Peyer's patch (tissue), 4 donors: Measurements from ENCODE around the gene USP22. TPM values are rescaled to one million over a fixed set of nuclear protein-coding genes. Genes with fewer than 3 reads are reported as not detected.
"Not testable (repeated sequence)": the region's sequence is repeated elsewhere in the genome, so short reads cannot be mapped to it uniquely, and the experiment has no call there.

Experiments
- DNase-seq, 3 donors: peaks; one replicate each; pipeline ENCODE4 v3.0.0-alpha.2; 2017 to 2019
- H3K27ac ChIP-seq, 4 donors: fragments of 200-600 bp; sonication (generic); one replicate each; pipeline ENCODE4 v1.5.1; 2016 to 2019
- H3K27me3 ChIP-seq, 2 donors: fragments of 200-600 bp; sonication (generic); one replicate each; pipeline ENCODE4 v1.5.1; 2019
- H3K36me3 ChIP-seq, 3 donors: fragments of 200-600 bp; sonication (generic); one replicate each; pipeline ENCODE4 v1.5.1; 2016 to 2019
- H3K4me1 ChIP-seq, 4 donors: fragments of 200-600 bp; sonication (generic); one replicate each; pipeline ENCODE4 v1.5.1; 2016 to 2019
- H3K4me3 ChIP-seq, 4 donors: fragments of 200-600 bp; sonication (generic); 1 replicate in 3 of 4; 2 replicates in 1 of 4; pipeline ENCODE4 v1.5.1; 2016 to 2019; ENCODE audit warnings: mild to moderate bottlenecking in 1 of 4
- H3K9me3 ChIP-seq, 4 donors: fragments of 200-600 bp; sonication (generic); one replicate each; pipeline ENCODE4 v1.5.1; 2016 to 2019; ENCODE audit warnings: mild to moderate bottlenecking in 1 of 4
- POLR2A ChIP-seq, 2 donors: fragments of 450-650 bp; IDR thresholded peaks; one replicate each; pipeline ENCODE4 v1.5.1; 2017; ENCODE audit warnings: antibody characterized with exemption in 2 of 2, mild to moderate bottlenecking in 2 of 2, moderate library complexity in 2 of 2
- total RNA-seq, 4 donors: library from RNA; depleted of rRNA; stranded (reverse); fragments of >200 nt; gene quantifications; one replicate each; pipeline ENCODE4 v1.1.0, GENCODE V29; 2016
- TF ChIP-seq, protein P1 (sequence below), 6 experiments: fragments of 450-650 bp in 4 of 6; fragments of 200-600 bp in 2 of 6; sonication (generic) in 1 of 6; IDR thresholded peaks; one replicate each; pipeline ENCODE4 v1.5.1; 2017 to 2019; ENCODE audit warnings: antibody characterized with exemption in 6 of 6, mild to moderate bottlenecking in 3 of 6, moderate library complexity in 1 of 6

USP22 gene
- total RNA-seq, 4 donors from 2014 or later, result 125 to 229 (median 146) TPM

DNA sequence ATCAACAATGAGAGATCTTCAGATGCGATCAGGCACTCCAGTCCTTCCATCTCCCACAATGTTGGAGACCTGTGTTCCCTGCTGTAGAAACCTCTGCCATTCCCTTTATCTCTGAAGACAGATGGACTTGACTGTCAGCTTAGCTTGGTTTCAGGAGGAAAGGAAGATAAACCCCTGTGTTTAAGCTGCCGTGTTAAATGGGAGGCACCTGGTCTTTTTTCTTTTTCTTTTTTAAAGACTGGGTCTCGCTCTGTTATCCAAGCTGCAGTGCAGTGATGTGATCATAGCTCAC, 63.1 kb downstream of the USP22 start:
- no peak for TF ChIP-seq POLR2A (IDR thresholded peaks at IDR 0.05)
- TF ChIP-seq, protein P1, sequence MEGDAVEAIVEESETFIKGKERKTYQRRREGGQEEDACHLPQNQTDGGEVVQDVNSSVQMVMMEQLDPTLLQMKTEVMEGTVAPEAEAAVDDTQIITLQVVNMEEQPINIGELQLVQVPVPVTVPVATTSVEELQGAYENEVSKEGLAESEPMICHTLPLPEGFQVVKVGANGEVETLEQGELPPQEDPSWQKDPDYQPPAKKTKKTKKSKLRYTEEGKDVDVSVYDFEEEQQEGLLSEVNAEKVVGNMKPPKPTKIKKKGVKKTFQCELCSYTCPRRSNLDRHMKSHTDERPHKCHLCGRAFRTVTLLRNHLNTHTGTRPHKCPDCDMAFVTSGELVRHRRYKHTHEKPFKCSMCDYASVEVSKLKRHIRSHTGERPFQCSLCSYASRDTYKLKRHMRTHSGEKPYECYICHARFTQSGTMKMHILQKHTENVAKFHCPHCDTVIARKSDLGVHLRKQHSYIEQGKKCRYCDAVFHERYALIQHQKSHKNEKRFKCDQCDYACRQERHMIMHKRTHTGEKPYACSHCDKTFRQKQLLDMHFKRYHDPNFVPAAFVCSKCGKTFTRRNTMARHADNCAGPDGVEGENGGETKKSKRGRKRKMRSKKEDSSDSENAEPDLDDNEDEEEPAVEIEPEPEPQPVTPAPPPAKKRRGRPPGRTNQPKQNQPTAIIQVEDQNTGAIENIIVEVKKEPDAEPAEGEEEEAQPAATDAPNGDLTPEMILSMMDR (IDR thresholded peaks at IDR 0.05), result no peak
- H3K36me3 ChIP-seq, result no peaks in the 10 kb centered on the region

DNA sequence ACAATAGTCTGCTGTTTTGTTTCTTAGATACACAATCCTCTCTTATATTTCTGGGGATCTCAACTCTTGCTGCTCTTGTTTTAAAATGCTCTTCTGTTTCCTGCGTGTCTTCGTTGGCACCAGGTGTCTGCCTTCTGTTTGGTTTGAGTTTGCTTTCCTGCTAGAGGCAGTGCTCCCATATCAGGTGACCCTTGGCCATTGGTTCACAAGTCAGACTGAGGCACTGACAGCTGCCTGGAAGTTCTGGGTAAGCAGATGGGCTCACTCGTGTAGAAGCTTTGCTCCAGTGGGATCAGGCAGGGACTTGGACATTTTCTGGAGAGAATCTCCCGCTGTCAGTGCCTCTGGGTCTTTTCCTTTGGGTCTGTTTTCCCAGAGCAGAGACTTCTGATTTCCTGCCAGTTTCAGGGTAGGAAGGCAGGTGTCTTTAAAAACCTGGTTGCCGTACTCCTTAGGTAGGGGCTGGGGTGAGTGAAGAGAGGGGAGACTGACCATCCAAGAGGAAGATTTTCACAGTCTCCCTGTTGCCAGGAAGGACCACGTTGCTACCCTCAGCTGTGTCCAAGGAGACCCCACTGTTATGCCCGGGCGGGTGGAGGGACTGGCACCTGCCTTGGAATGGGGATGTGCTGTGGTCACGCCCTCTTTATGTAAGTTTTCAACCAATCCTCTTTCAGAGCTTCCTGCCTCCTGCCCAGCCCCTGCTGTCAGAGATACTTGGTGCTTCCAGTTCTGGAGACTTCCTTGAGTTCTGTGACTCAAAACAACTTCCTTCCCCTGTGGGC, 63.6 kb downstream of the USP22 start:
- not testable (repeated sequence) for H3K4me1 ChIP-seq, H3K9me3 ChIP-seq, DNase-seq, H3K4me3 ChIP-seq, H3K27me3 ChIP-seq, H3K36me3 ChIP-seq, H3K27ac ChIP-seq

More for the DNA sequence above, 63.1 kb downstream of the USP22 start:
- no peaks in the 10 kb centered on the region for H3K4me1 ChIP-seq
- H3K4me3 ChIP-seq, result no peak overlapping the region
- DNase-seq, result no peak
- no peak overlapping the region for H3K27ac ChIP-seq
- no peaks in the 10 kb centered on the region for H3K9me3 ChIP-seq
- no peaks in the 10 kb centered on the region for H3K27me3 ChIP-seq

DNA sequence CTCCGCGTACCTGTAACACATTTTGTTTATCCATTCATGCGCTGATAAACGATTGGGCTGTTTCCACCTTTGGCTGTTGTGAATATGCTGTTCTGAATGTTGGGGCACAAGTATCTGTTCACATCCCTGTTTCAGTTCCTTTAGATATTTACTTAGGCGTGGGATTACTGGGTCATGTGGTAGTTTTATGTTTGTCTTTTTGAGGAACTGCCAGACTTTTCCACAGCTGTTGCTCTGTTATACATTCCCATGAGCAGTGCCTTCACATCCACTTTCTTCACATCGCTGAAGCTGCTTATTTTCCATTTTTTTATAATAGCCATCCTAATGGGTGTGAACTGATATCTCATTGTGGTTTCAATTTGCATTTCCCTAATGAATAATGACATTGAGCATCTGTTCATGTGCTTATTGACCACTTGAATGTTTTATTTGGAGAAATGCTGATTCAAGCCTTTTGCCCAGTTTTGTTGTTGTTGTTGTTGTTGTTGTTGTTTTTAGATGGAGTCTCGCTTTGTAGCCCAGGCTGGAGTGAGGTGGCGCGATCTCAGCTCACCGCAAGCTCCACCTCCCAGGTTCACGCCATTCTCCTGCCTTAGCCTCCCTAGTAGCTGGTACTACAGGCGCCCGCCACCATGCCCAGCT, 65.1 kb downstream of the USP22 start:
- H3K27ac ChIP-seq, H3K4me1 ChIP-seq, H3K27me3 ChIP-seq, H3K4me3 ChIP-seq, DNase-seq, H3K36me3 ChIP-seq, H3K9me3 ChIP-seq: not testable (repeated sequence)

DNA sequence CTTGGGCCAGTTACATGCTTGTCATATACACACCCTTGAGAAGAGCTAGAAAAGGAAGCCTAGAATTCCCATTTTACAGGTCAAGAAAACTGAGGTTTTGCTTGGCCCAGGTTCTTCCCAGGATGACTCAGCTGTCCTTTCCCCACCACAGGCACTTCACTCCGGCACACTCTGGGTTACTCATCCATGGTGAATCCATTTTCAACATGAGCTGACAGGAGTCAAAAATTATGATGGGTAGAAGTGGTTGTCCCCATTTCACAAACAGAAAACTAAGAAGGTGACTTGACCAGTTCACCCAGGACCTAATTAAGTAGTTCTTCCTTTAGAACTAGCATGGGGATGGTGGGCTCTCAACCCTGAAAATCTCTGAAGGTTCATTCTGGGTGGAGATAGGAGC, 67.2 kb downstream of the USP22 start:
- no peak for DNase-seq
- no peak overlapping the region for H3K27ac ChIP-seq
- H3K4me3 ChIP-seq, result no peak overlapping the region
- TF ChIP-seq, protein P1 (IDR thresholded peaks at IDR 0.05), result no peak
- no peak for TF ChIP-seq POLR2A (IDR thresholded peaks at IDR 0.05)
- H3K4me1 ChIP-seq, result no peaks in the 10 kb centered on the region
- no peaks in the 10 kb centered on the region for H3K36me3 ChIP-seq
- H3K9me3 ChIP-seq, result no peaks in the 10 kb centered on the region
- H3K27me3 ChIP-seq, result no peaks in the 10 kb centered on the region

DNA sequence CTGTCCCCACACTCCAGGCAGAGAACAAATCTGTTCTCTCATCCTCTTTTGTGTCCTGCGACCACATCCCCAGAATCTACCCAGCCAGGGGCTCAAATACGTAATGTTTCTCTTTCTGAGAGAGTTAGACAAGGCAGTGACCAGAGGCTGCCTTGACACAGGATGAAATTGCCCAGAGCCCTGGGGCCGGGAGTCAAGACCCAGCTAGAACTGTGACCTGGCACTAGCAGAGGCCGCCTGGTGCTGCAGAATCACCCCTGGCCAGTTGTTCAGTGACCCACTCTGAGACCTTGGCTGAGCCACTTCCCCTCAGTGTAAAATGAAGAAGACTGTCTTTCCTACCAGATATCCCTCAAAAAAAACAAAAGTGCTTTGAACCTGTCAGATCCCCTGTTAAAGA, 72.5 kb downstream of the USP22 start:
- no peaks in the 10 kb centered on the region for H3K9me3 ChIP-seq
- H3K27me3 ChIP-seq, result no peaks in the 10 kb centered on the region
- H3K27ac ChIP-seq, result no peak overlapping the region
- H3K4me3 ChIP-seq, result no peak overlapping the region
- no peaks in the 10 kb centered on the region for H3K36me3 ChIP-seq
- no peak for TF ChIP-seq POLR2A (IDR thresholded peaks at IDR 0.05)
- TF ChIP-seq, protein P1 (IDR thresholded peaks at IDR 0.05), result no peak
- DNase-seq, result no peak
- no peaks in the 10 kb centered on the region for H3K4me1 ChIP-seq

DNA sequence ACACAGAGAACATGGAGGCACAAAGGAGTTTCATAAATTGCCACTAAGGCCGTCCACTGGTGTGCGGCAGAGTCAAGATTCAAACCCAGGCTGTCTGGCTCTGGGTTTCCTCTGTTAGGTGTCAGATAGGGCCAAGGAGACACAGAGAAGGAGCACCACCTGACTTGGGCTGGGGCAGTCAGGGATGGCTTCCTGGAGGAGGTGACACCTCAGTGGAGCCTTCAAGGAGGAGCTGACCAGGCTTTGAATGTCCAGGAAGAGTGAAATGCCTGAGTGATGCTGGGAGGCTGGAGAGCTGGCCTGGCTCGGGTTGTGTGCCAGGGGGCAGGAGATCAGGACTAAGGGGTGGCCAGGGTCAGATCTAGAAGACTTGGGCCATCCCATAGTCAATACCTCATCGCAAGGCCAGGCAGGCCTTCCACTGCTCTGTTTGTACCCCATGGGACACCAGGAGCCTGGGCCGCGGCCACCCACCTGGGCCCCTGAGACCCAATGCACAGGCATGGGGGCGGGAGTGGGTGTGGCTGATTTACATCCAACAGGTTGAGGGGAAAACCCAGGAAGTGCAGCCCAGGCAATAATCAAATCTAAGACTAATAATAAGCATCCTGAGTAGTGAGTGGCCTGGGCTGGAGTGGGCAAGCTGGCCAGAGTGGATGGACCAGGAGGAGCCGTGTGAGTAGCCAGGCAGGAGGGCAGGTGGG, 73.7 kb downstream of the USP22 start:
- no peaks in the 10 kb centered on the region for H3K4me1 ChIP-seq
- no peaks in the 10 kb centered on the region for H3K27me3 ChIP-seq
- no peaks in the 10 kb centered on the region for H3K9me3 ChIP-seq
- peak in 2 of 3 donors; percentile 54 to 63 for DNase-seq
- TF ChIP-seq POLR2A (IDR thresholded peaks at IDR 0.05), result no peak
- TF ChIP-seq, protein P1 (IDR thresholded peaks at IDR 0.05), result no peak
- H3K4me3 ChIP-seq, result peak overlapping the region in 1 of 4 donors; percentile 19
- H3K36me3 ChIP-seq, result no peaks in the 10 kb centered on the region
- peak overlapping the region in 1 of 4 donors; percentile 53 for H3K27ac ChIP-seq
